ENCODE results near the gene OR52W1. TPM values are rescaled to one million over a fixed set of nuclear protein-coding genes. Genes with fewer than 3 reads are reported as not detected.

Gene OR52W1, protein sequence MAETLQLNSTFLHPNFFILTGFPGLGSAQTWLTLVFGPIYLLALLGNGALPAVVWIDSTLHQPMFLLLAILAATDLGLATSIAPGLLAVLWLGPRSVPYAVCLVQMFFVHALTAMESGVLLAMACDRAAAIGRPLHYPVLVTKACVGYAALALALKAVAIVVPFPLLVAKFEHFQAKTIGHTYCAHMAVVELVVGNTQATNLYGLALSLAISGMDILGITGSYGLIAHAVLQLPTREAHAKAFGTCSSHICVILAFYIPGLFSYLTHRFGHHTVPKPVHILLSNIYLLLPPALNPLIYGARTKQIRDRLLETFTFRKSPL
- total RNA-seq: not detected

DNA sequence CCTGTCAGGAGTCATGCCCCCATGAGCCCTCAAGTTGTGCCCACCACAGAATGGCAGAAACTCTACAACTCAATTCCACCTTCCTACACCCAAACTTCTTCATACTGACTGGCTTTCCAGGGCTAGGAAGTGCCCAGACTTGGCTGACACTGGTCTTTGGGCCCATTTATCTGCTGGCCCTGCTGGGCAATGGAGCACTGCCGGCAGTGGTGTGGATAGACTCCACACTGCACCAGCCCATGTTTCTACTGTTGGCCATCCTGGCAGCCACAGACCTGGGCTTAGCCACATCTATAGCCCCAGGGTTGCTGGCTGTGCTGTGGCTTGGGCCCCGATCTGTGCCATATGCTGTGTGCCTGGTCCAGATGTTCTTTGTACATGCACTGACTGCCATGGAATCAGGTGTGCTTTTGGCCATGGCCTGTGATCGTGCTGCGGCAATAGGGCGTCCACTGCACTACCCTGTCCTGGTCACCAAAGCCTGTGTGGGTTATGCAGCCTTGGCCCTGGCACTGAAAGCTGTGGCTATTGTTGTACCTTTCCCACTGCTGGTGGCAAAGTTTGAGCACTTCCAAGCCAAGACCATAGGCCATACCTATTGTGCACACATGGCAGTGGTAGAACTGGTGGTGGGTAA lies at the start of gene OR52W1:
OR52W1 (plus strand) TSS at position 51 of the 637 bp plus-strand sequence; CDS start at position 51, 0 bp downstream.
- CTCF ChIA-PET: no interaction called here
- POLR2A ChIA-PET: no interaction called here

DNA sequence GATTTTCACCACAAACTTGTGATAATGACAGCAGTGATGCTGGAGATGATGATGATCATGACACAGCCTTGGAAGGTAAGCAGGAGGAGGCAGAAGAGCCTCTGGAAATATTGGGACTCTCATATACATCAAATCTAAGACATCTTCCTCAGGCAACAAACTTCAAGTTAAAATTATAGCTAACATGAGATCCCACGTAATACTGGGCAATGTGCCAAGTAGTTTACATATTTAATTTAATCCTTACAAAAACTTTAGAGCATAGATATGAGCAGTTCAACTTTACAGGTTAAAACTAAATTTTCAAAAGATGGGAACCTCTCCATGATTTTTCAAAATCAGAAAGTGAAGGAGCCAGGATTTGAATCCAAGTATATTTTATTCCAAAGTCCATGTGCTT lies 47.9 kb upstream of the OR52W1 start:
- ChIA-PET POLR2A (no interaction called here), CTCF (no interaction called here)

DNA sequence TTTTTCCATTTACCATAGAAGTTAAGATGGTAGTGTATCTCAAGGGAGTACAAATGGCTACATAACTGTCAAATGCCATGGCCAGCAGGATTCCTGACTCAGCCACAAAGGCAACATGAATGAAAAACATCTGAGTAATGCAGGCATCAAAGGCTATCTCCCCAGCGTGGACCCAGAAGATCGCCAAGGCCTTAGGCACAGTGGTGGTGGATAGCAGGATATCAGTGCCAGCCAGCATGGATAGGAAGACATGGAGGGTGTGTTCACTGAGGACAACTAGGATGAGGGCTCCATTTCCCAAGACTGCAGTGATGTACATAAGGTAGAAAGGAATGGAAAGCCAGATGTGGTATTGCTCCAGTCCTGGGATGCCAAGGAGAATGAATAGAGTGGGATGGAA lies 46.9 kb upstream of the OR52W1 start:
- ChIA-PET POLR2A (no interaction called here), CTCF (no interaction called here)

DNA sequence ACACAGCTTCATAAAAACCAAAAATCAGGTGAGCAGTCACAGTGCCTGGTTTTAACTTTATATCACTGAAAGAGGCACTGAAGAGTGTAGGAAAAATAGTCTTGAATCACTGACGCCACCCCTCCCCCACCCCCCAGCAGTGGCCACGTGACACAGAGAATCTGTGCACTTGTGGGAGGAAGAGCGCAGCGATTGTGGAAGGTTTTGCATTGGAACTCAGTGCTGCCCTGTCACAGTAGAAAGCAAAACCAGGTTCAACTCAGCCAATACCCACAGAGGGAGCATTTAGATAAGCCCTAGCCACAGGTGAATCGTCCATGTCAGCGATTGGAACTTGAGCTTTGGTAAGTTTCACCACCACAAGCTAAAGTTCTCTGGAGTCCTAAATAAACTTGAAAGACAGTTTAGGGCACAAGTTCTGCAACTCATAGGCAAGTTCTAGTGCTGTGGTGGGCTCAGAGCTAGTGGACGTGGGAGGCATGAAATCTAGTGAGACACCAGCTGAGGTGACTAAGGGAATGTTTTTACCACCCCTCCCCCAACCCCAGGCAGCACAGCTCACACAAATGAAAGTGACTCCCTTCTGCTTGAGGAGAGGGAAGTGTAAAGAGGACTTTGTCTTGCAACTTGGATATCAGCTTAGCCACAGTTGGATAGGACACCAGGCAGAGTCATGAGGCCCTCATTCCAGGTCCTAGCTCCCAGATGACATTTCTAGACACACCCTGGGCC lies 42.2 kb upstream of the OR52W1 start:
- ChIA-PET CTCF (no interaction called here), POLR2A (no interaction called here)

DNA sequence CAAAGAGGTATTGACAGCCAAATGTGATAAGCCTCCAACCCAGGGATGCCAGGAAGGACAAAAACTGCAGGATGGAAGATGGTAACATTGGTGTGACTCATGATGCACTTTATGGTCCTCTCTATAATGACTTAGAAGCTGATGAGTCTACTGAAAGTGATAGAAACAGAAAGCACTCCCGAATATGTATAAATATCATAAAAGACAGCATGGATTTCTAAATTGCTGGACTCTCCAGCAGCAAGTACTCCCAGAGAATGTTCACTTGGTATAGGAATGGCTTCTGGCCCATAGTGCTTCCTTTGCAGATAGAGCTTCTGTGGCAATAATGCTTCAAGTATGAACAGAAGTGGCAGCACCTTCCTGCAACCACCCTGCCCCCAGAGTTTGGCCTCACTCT lies 28.8 kb upstream of the OR52W1 start, which contains the start of gene OR52B2:
OR52B2 (minus strand) TSS at position 101 of the 400 bp plus-strand sequence; CDS start at position 101, 0 bp downstream.
- CTCF ChIA-PET: no interaction called here
- POLR2A ChIA-PET: no interaction called here

DNA sequence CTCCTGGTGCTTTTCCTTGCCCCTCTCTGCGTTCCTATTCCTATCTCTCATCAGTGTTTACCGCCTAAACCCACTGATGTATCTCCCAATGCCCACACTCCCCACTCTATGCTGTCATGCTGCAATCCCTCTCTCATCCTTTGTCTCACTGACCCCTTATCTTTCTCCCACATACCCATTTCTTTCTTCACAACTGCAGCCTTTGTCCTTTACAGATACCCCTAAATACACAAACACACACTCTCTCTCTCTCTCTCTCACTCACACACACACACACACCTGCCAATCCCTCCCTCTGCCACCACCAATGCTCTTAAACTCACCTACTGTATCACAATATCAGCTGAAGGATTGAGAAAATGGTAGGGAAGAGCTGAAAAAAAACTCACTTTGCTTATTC lies 23.6 kb upstream of the OR52W1 start:
- ChIA-PET POLR2A (no interaction called here), CTCF (no interaction called here)

DNA sequence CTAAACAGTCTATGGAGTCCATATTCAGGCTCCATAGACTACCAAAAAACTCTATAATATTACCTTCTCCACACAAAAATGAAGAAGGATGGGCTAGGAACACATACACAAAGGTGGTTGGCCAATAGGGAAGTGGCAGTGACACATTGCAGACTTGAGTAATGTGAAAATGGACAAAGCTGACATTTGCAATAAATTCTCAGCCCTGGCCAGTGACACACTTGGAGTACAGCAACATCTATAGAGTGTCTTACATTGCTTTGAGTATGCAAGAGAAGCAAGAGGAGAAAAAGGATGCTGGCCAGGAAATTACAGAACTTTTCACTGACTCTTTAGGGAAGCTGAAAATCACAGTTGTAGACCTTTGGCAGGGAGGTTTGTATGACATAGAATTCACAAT lies 7.3 kb upstream of the OR52W1 start:
- ChIA-PET POLR2A (no interaction called here), CTCF (no interaction called here)

DNA sequence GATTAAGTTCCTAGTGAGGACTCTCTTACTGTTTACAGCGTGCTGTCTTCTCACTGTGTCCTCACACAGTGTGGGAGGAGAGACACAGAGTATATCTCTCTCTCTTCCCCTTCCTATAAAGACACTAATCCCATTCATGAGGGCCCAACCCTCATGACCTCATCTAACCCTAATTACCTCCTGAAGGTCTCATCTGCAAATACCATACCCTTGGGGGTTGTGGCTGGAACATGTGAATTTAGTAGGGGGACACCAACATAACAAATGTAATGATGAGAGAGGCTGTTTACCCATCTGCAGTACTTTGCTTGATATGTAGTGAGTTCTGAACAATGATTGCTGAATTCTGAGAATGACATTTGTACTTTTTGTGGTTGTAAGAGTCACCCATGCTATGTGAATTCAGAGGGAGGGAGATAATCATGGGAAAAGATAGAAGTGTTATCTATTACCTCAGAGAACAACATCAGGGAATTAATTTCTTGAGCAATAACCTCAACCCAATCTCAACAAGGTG lies 4.9 kb upstream of the OR52W1 start:
- CTCF ChIA-PET: no interaction called here
- POLR2A ChIA-PET: no interaction called here

DNA sequence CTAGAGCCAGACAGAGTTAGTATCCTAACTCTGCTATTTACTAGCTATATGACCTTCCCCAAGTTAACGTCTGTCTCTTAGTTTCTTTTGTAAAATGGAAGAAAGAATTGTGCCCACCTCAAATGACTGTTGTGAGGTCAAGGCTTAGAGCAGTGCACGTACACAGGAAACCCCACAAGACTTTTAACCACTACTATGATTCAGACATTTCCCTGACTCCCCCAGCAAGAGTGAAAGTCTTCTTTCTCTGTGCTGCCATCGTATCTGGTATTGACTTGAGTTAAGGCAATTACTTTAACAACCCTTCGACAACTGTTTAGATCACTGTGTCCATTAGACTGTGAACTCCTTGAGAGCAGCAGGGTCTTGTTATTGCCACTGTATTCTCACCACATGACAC lies 2.6 kb upstream of the OR52W1 start:
- ChIA-PET POLR2A (no interaction called here), CTCF (no interaction called here)

DNA sequence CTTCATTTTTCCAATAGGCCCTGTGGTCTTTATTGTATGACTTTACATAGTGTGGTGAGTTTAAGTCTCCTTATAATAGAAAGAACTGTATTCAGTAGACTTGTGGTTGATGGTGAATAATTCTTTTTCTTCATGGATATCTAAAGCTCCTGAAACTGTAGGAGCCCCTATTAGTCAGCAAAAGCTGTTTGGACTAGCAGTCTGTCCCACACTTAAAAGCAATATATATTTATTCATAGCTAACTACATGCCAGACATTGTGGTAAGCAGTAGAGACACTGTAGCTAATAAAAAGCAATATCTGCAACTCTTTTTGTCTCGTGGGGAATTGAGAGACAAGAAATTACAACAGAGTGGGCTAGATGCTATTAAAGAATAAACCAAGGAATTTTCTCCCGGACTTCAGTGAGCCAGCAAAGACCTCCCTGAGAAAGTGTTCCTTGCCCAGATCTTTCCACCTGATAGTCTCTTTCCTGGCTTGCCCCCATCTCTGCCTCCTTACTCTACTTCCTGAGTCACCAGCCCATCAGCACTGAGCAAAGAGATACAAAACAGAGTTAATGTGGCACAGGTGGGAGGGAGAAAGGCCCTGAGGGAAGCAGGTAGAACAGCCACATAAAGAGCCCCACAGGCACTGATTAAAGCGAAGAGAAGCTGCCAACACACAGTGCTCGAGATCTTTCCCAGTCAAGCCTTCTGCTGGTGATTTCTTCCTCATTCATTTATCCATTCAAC lies 1.4 kb upstream of the OR52W1 start:
- ChIA-PET CTCF (interaction anchor here (0.5 kb wide), 1 partner anchor 32 kb away, joined by 3 read pairs; no protein-coding TSS in a partner anchor), POLR2A (no interaction called here)

DNA sequence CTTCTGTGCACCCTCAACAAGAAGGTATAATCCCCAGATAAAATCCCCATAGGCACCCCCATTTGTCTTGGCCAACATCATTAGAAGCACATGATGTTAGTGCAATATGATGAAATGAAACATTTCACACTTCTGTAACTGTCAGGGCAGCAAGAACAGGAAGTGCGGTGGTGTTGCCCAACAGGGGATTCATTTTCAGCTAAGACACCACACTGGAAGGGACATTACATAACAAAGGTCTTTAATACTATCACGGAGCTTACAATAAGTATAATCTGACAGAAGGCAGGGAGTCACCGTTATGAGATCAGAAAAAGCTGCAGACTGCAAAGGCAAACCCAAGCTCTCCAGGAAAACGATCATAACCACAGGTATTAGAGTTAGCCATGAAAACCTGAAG lies 2.0 kb downstream of the OR52W1 start:
- ChIA-PET CTCF (interaction anchor here (1.4 kb wide), 1 partner anchor 153 kb away, joined by 3 read pairs; no protein-coding TSS in a partner anchor), POLR2A (no interaction called here)

DNA sequence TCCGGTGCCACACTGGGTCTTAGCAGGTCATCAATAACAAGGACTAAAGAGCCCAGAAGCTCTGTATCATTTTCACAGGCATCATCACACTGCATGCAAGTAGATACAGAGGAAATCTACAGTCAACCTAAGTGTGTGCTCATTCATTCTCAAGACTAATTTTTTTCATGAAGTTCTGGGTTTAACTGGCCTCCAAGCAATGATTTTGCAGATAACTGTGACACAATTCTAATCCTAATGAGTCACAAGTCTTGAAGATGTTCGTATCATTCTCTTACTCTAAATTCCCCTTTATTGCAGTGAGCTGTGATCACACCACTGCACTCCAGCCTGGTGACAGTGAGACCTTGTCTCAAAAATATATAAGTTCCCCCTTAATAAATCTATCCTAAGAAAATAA lies 2.5 kb downstream of the OR52W1 start:
- POLR2A ChIA-PET: no interaction called here
- CTCF ChIA-PET: interaction anchor here (1.4 kb wide), 1 partner anchor 153 kb away, joined by 3 read pairs; no protein-coding TSS in a partner anchor

DNA sequence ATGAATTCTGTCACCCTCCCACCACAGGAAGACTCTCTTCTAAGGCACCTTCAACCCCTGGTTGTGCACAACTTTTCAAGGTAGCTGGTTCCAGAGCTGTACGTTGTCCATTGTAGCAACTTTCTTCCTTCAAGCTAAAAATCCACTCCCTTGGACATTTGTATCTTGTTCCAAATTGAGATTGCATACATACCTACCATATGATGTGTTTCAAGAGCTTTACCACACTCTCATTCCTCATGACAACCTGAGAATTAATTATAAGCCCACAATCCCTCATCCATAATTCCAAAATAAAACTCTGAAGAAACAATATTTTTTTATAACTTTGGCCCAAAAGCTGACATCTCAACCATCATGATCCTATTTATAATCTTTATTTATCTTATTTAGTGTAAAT lies 3.0 kb downstream of the OR52W1 start:
- POLR2A ChIA-PET: no interaction called here
- CTCF ChIA-PET: no interaction called here

DNA sequence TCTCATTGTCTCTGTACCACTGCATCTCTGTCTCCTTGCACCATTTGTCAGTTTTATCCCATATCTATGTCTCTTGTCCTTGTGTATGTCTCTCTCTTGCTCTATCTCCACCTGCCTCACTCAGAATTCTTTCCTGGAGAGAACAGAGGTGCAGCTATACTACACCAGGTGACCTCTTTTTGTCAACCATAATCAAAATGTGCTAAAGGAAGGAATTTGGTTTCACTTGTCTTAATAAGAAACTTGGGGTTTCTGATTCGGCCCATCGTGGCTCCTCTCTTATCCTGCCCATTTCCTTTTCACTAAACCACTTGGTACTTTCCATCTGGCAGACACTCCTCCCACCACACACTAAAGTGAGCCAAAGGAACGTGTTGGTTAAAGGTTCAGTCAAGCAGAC lies 4.3 kb downstream of the OR52W1 start:
- ChIA-PET POLR2A (no interaction called here), CTCF (interaction anchor here (0.8 kb wide), 1 partner anchor 176 kb away, joined by 3 read pairs; no protein-coding TSS in a partner anchor)

DNA sequence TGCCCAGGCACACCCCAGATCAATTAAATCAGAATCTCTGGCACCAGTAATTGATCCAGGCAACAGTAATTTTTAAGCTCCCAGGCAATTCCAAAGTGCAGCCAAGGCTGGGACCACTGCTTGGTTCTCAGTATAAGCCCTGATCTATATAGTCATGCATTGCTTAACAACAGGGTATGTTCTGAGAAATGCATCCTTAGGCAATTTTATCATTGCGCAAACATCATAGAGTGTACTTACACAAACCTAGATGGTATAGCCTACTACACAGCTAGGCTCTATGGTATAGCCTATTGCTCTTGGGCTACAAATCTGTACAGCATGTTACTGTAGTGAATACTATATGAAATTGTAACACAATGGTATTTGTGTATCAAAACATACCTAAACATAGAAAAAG lies 5.7 kb downstream of the OR52W1 start:
- ChIA-PET POLR2A (no interaction called here), CTCF (no interaction called here)

DNA sequence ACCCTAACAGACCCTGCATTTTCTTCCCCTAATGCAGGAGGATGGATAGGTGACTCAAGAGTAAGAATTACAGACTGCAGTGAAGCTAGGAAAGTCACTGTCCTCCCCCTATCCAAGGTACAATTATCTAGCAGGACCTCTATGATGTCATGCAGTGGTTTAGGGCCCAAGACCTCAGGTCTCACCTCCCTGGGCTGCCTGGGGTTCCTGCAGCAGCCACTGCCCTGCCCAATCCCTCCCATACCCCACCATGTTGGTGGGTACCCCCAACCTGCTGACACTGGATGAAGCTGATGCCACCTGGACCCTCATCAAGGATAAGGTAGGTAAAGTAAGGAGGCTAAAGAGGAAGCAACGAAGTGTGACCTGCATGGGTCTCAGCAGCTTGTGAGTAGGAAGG lies 6.3 kb downstream of the OR52W1 start, which contains the start of gene C11orf42:
C11orf42 (plus strand) TSS at position 192 of the 400 bp plus-strand sequence; CDS start at position 251, 59 bp downstream.
- CTCF ChIA-PET: no interaction called here
- POLR2A ChIA-PET: no interaction called here

DNA sequence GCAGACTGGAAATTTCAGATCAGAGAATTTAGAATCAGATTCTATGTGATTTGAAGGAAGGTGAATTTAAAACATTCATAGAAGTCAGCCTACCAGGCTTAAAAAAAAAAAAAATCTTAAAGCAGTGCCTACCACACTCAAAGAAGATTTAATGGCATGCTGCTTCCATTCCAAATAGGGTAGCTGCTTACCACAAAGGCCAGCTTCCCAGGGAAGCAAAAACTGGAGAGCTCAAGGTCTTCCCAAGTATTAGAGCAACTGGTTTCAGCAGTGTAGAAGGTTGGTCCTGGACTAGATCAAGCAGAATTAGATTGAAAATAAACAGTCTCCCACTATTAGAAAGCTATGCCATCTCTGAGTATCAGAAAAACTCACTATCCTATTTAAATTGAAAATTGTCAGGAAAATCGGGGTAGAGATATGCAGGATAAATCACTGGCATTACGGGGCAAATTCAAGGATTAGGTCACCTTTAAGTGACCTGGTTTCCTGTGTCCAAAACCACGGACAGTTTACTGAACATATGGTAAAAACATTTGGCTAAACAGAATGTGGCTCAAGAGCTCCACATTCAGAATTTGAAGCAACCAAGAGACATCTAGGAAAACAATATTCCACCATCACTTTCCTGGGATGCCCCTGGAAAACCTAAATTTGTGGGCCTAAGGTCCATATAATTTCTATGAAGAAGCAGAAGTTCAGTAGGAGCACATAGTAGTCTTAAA lies 7.6 kb downstream of the OR52W1 start:
- CTCF ChIA-PET: no interaction called here
- POLR2A ChIA-PET: no interaction called here

DNA sequence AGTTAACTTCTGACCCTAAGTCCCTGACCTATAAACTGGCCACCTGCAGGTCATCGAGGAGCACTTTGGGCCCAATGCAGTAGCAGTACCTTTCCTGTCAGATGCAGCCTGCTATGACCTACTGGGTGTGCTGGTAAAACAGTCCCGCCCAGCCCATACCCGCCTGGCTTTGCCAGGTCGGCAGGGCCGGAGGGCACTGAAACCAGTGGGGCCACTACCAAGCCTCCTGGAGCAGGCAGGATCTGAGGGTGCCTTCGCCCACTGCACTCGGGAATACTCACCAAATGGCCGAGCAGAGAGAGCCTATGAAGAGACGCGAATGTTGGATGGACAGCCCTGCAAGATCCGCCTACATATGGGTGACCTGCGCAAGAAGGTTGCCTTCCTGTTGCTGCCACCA lies 10.8 kb downstream of the OR52W1 start:
- ChIA-PET CTCF (no interaction called here), POLR2A (no interaction called here)

DNA sequence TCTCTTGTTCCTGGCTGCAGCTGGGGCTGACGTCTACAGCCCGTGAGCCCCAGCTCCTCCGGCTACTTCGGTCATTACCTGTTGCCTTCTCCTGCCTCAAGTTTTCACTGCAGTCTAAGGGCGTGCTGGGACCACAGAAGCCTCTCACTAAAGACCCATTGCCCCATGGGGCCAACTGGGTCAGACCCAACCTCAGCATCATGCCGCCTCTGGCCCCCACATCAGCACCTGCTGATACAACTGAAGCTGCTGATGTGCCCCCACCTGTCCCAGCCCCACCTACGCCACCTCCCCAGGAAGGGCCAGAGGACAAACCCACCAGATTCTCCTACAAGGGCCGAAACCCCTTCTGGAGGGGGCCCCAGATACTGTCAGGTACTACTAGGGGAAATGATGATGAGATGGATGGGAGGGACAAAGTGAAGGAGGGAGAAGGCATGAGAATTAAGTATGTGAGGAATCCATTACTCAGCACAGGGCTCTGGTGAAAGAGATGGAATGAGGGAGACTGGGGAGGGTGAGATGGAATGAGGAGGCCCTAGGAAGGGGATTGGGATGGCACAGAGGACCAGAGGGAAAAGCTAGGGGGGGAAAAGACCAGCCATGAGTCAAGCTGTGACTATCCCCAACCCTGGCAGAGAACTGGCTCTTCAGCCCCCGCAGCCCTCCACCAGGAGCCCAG lies 11.4 kb downstream of the OR52W1 start:
- POLR2A ChIA-PET: no interaction called here
- CTCF ChIA-PET: no interaction called here

Data from activated CD8-positive, alpha-beta memory T cell treated with anti-CD3 and anti-CD28 coated beads for 36 hours (primary cell).